Renal pelvis (tissue), 4 donors: ENCODE measurements around the gene TBC1D10A. TPM values are rescaled to one million over a fixed set of nuclear protein-coding genes. Genes with fewer than 3 reads are reported as not detected.
A peak's percentile ranks its signal among the peaks of the same experiment; 100 is the strongest.

Experiments
- DNase-seq: peaks from one replicate; pipeline ENCODE4 v3.0.0-alpha.2; 2013
- polyA plus RNA-seq, 3 donors: library from polyadenylated mRNA; unstranded; fragments of 120-200 nt; gene quantifications; one replicate each; pipeline ENCODE4 v1.2.1, GENCODE V29; 2013; ENCODE audit not compliant: insufficient read length in 3 of 3

Gene TBC1D10A
- polyA plus RNA-seq, 3 donors = 15.1 to 20.3 (median 18.0) TPM

- DNase-seq = no peak
These were observed 21.2 kb downstream of the TBC1D10A start for GRCh38 chr22:30305519-30305905.

GRCh38 chr22:30304495-30305244, 22.1 kb downstream of the TBC1D10A start:
- DNase-seq = no peak

GRCh38 chr22:30302810-30303138, 24.0 kb downstream of the TBC1D10A start:
- no peak for DNase-seq

- no peak for DNase-seq
These were observed 24.5 kb downstream of the TBC1D10A start for GRCh38 chr22:30301995-30302809.

GRCh38 chr22:30299322-30299721, 27.4 kb downstream of the TBC1D10A start:
- DNase-seq = no peak

GRCh38 chr22:30297991-30298701, 28.6 kb downstream of the TBC1D10A start:
- no peak for DNase-seq

- DNase-seq = no peak
These were observed 29.3 kb downstream of the TBC1D10A start for GRCh38 chr22:30297276-30297990.

GRCh38 chr22:30296833-30297232, 29.9 kb downstream of the TBC1D10A start:
- DNase-seq = no peak

- no peak for DNase-seq
These were observed 30.4 kb downstream of the TBC1D10A start for GRCh38 chr22:30296324-30296723.

- DNase-seq = no peak
These were observed 31.2 kb downstream of the TBC1D10A start for GRCh38 chr22:30295576-30295975.

GRCh38 chr22:30294830-30295229, 31.9 kb downstream of the TBC1D10A start:
- no peak for DNase-seq

- no peak for DNase-seq
These were observed 32.7 kb downstream of the TBC1D10A start for GRCh38 chr22:30294066-30294465.

GRCh38 chr22:30293026-30293425, 33.7 kb downstream of the TBC1D10A start:
- no peak for DNase-seq

GRCh38 chr22:30292069-30292970, 34.4 kb downstream of the TBC1D10A start:
- DNase-seq = no peak

- DNase-seq = no peak
These were observed 35.5 kb downstream of the TBC1D10A start for GRCh38 chr22:30291058-30291892.

GRCh38 chr22:30290342-30291057, 36.2 kb downstream of the TBC1D10A start:
- no peak for DNase-seq

GRCh38 chr22:30289980-30290313, 36.8 kb downstream of the TBC1D10A start:
- no peak for DNase-seq

- peak; percentile 98 for DNase-seq
These were observed 37.4 kb downstream of the TBC1D10A start, which contains the start of gene CASTOR1 for GRCh38 chr22:30289141-30289979. Gene CASTOR1 (minus strand): TSS chr22:30289505. CDS start chr22:30289497, 8 bp downstream.
